ENCODE measurements around the gene CDK19. TPM values are rescaled to one million over a fixed set of nuclear protein-coding genes. Genes with fewer than 3 reads are reported as not detected.

CDK19 gene
- total RNA-seq, 1 experiment from 2014 or later: 24.3 TPM

DNA sequence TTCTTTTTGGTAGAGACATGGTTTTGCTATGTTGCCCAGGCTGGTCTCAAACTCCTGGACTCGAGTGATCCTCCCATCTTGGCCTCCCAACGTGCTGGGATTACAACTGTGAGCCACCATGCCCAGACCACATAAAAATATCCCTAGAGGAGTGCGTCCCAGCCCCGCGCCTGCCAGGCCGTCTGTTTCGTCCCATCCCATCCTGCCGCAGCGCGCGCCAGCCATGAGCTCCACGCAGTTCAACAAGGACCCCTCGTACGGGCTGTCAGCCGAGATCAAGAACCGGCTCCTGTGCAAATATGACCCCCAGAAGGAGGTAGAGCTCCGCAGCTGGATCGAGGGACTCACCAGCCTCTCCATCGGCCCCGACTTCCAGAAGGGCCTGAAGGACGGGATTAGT lies 42.7 kb upstream of the CDK19 start:
- Mint-ChIP-seq H3K9me3 (ENCODE audit: low read depth, unreplicated experiment) (no peaks in the 10 kb centered on the region), H3K4me3 (ENCODE audit: low read depth, unreplicated experiment) (no peak overlapping the region), H3K27me3 (ENCODE audit: unreplicated experiment) (no peaks in the 10 kb centered on the region), H3K27ac (ENCODE audit: unreplicated experiment) (no peak overlapping the region), H3K4me1 (ENCODE audit: low read depth, unreplicated experiment) (no peaks in the 10 kb centered on the region), H3K36me3 (ENCODE audit: insufficient read depth, unreplicated experiment) (no peaks in the 10 kb centered on the region)
- no TSS peak for BruUV-seq (replicated peaks)
- intact Hi-C loops (cut with micrococcal nuclease; ENCODE audit: unreplicated experiment): no loop called here
- CTCF ChIA-PET: no interaction called here
- DNase-seq: no peak
- TF ChIP-seq CTCF (IDR thresholded peaks at IDR 0.05; ENCODE audit: unreplicated experiment): no peak

GRCh38 chr6:110856296-110856695 lies 41.0 kb upstream of the CDK19 start:
- H3K36me3 Mint-ChIP-seq (ENCODE audit: insufficient read depth, unreplicated experiment): no peaks in the 10 kb centered on the region
- H3K4me3 Mint-ChIP-seq (ENCODE audit: low read depth, unreplicated experiment): no peak overlapping the region
- no peak overlapping the region for H3K27ac Mint-ChIP-seq (ENCODE audit: unreplicated experiment)
- no TSS peak for BruUV-seq (replicated peaks)
- intact Hi-C loops (cut with micrococcal nuclease; ENCODE audit: unreplicated experiment): no loop called here
- no peaks in the 10 kb centered on the region for H3K9me3 Mint-ChIP-seq (ENCODE audit: low read depth, unreplicated experiment)
- TF ChIP-seq CTCF (IDR thresholded peaks at IDR 0.05; ENCODE audit: unreplicated experiment): no peak
- no peaks in the 10 kb centered on the region for H3K4me1 Mint-ChIP-seq (ENCODE audit: low read depth, unreplicated experiment)
- no peak for DNase-seq
- H3K27me3 Mint-ChIP-seq (ENCODE audit: unreplicated experiment): no peaks in the 10 kb centered on the region
- CTCF ChIA-PET: no interaction called here

- CTCF ChIA-PET: no interaction called here
- DNase-seq: no peak
- Mint-ChIP-seq H3K9me3 (ENCODE audit: low read depth, unreplicated experiment) (no peaks in the 10 kb centered on the region), H3K4me3 (ENCODE audit: low read depth, unreplicated experiment) (no peak overlapping the region), H3K36me3 (ENCODE audit: insufficient read depth, unreplicated experiment) (no peaks in the 10 kb centered on the region), H3K4me1 (ENCODE audit: low read depth, unreplicated experiment) (no peaks in the 10 kb centered on the region), H3K27ac (ENCODE audit: unreplicated experiment) (no peak overlapping the region), H3K27me3 (ENCODE audit: unreplicated experiment) (no peaks in the 10 kb centered on the region)
- intact Hi-C loops (cut with micrococcal nuclease; ENCODE audit: unreplicated experiment): no loop called here
- BruUV-seq (replicated peaks): no TSS peak
- TF ChIP-seq CTCF (IDR thresholded peaks at IDR 0.05; ENCODE audit: unreplicated experiment): no peak
Measured at GRCh38 chr6:110853754-110854477, 38.6 kb upstream of the CDK19 start.

GRCh38 chr6:110852773-110853172 lies 37.5 kb upstream of the CDK19 start:
- CTCF ChIA-PET: no interaction called here
- Mint-ChIP-seq H3K9me3 (ENCODE audit: low read depth, unreplicated experiment) (no peaks in the 10 kb centered on the region), H3K27me3 (ENCODE audit: unreplicated experiment) (no peaks in the 10 kb centered on the region), H3K4me1 (ENCODE audit: low read depth, unreplicated experiment) (no peaks in the 10 kb centered on the region), H3K36me3 (ENCODE audit: insufficient read depth, unreplicated experiment) (no peaks in the 10 kb centered on the region), H3K4me3 (ENCODE audit: low read depth, unreplicated experiment) (no peak overlapping the region), H3K27ac (ENCODE audit: unreplicated experiment) (no peak overlapping the region)
- no TSS peak for BruUV-seq (replicated peaks)
- no peak for TF ChIP-seq CTCF (IDR thresholded peaks at IDR 0.05; ENCODE audit: unreplicated experiment)
- intact Hi-C loops (cut with micrococcal nuclease; ENCODE audit: unreplicated experiment): no loop called here
- no peak for DNase-seq
